CD4-positive, alpha-beta T cell treated with Interleukin-4 for 1 hour (primary cell): ENCODE results near the gene JARID2.

Source experiments
- DNase-seq, 2 donors: peaks; one replicate each; pipeline ENCODE4 v3.0.0-alpha.2; 2020 to 2022

The JARID2 gene

DNA sequence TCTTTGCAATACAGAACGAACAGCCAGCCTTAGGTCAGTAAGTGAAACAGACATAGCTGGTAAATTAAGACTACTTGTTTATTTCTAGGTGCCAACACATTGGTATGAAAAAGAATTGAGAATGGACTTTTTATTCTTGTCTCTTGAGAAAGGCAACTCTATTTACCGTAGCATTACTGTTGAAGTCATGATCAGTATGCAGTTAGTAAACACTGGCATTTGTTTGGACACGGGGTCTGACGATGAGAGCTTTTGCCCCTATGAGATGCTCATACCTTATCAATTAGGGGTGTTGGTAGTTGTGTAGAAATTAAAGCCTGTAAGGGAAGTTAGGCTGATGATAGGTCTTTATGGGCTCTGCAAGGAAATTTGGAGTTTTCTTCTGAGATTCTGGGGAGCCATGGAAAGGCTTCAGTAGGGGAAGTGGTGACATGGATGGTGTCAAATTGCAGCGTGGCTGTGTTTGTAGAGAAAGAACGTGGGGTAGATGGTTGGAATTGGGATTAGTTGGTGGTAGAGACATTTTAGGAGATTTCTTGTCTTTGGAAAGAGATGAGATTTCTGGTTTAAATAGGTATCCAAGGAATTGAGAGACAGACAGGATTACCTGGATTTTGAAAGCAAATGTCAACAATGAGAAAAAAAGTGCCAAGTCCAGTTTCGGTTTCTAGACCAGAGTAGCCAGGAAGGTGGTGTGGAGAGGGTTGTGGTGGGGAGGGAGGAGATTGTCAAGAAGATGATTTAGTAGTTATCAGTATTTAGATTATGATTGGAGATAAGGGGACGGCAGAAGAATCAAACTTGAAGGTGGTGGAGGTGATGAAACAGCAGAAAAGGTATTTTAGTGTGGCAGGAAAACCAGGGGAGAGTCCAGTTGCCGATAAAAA is 116.6 kb downstream of the JARID2 start:
- DNase-seq: no peak

DNA sequence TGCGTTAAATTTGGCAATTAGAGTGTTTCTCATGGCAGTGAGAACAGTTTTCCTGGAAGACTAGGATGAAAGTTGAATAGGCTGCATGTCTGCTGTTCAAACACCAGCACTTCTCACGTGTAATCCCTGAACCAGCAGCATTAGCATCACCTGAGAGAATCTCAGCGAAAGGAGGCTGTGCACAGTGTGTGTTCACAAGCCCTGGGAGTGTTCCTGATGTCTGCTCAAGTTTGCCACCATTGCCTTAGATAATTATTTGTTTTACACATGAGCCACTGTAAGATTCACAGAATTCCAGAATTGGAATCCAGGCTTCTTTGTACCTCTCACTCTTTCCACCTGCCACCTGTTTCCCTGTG is 117.3 kb downstream of the JARID2 start:
- DNase-seq: no peak

DNA sequence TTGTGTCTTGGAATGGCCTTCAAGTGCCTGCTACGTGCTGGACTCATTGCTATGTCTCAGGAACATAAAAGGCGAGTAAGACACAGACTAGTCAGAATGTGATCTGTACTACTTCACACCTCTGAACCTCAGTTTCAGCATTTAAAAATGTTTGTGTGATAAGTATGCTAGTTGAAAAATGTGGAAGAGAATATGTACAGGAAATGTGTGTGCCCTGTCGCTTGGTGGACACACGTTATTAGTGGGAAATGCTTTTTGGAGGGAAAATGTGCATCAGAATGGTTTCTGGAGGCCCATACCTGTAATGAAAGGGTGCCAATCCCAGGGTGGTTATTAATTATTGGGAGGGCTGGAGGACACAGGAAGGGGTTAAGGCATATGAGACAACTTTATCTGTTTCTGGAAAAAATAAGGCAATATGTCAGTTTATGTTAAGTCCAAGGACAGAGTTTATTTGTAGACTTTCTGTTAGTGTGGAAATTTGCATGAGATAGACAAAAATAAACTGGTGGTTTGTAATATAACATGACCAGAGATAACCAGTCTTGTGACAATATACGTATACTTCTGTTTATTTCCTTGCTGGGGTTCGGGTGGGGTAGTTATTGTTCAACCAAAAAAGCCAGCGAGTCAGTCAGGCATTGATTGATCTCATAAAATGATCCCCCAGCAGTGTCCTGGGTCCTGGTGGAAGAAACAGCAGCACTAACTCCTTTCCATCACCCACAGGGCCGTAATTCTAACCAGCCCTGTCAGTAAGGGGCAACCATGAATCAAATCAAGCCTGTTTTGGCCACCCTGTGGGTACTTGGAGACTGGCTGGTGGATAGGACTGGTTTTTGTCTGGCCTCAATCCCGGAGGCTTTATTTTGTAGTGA is 117.9 kb downstream of the JARID2 start:
- DNase-seq: no peak

DNA sequence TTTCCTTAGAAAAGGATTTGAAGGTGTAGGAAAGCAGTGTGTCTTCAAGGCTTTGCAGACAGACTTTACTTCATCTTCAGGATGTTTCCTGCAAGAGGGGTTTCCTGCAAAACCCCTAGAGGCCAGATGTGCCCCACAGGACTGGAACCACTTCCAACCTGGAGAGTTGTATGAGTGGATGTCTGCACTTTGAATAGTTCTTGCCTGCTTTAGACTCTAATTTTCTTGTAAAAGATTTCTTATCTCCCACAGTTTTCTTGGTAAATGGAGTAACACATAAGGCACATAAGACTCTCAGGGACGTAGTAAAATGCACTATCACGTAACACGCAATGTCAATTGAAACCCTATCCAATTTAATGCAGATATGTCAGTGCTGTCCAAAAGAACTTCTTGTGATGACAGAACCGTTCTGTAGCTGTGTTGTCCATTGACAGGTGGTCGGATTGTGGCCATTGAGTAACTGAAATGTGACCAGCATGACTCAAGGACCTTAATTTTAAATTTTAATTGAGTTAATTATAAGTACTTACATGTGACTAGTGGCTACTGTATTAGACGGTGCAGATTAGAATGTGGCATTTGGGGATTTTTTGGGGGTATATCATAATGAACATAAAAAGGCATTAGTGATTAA is 118.7 kb downstream of the JARID2 start:
- no peak for DNase-seq

DNA sequence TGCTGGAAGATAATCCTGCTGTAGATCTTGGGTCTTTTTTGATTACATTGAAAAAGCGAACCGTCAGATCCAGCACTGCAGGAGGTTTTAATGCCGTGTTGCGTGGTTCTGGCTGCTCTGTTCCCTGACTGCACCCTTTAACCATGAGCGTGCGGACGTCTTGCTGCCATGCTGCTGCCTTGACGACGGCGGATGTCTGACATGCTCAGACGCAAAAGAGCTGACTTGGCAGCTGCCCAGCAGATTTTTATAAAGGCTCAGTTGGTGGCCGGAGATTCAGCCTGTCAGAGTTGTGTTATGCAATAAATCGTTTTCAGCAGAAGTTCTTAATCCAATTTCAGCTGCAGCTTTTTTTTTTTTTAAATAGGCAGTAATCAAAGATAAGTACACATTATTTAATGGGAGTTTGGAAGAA is 119.4 kb downstream of the JARID2 start:
- DNase-seq: peak; percentile 26 to 76

DNA sequence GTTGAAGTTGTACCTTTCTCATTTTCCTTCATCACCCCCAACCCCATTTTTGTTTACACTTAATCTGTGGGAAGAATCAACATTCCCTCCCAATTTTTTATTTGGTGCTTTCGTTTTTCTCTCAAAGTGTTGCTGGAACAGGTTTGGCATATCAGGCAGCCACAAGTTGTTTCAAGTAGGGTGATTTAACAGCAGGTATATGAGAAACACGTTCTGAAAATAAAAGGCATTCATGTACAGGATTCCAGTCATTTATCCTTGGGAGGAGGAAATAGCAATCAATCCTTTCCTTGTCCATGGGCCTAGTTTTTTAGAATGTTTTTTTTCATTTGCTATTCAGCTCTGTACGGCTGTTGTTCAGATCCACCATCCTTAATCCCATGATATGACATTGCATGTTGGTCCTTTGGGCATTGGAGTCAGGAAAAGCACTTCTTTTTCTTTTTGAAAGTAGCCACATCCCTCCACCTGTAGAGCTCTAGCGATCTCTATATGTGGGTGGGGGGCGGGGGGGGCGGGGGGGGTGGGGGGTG is 120.2 kb downstream of the JARID2 start:
- no peak for DNase-seq

DNA sequence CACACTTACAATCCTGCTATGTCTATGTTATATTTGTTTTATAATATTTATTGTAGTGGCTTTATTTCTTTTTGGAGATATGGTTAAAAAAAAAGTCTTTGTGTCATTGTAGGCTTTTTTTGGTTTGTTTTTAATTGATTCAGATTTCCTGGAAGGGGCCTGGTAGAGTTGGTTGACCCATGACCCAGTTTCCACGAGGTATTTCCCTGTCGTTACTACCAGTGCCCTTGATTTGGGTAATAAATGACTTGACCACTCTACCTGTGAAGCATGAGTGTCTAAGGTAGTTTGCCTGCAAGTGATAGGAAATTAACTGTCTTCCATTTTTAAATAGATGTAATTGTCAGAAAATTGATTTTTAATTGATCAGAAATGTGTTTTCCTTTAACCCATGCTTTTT is 121.0 kb downstream of the JARID2 start:
- no peak for DNase-seq

DNA sequence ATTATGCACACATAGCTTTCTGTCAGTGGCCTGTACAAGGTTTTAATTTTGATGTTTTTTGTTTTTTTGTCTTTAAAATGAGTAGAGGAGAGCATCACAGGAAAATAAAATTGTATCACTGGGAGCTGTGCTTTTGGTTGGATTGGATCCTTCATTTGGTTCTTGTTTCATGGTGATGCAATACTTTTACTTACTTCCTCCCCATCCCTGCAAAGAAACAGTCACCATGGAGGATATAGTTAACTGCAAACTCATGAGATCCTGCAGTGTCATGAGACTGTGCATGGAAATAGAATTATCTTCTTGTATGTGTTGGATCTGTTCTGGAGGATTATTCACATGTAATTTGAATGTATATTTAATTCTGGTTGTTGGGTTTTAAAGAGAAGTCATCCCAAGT is 122.3 kb downstream of the JARID2 start:
- no peak for DNase-seq

DNA sequence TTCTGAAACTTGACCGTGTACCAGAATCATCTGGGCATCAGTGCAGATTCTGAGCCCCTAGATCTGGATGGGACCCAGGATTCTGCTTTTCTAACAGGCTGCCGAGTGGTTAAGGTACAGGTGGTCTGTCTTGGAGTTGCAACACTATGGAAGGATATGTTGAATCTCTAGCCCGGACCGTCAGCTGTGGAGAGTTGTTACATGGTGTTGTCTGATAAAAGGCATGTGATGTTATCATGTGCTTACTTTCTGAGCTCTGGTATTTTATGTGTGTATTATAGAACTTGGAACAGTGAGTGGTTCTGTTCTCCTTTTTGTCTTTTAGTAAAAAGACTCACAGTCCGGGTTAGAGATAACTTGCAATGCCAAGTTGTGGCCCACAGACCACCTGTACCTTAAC is 123.0 kb downstream of the JARID2 start:
- DNase-seq: no peak

DNA sequence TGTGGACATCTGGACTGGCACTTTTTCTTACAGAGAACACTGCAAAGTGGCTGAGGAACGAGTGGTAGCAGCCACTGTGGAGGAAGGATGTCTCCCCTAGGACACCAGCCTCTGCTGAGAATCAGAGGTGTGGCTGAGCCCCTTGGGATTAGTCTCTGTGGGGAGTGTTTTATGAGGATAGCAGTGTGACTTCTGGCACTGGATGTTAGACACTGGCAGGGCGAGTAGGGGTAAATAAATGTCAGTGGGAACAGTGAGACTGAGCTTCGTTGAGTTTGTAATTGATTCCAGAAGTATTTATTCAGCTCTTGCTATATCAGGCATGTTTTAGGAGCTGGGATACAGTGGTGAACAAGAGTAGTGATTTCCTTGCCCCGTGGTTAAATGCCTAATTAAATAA is 124.0 kb downstream of the JARID2 start:
- DNase-seq: no peak

DNA sequence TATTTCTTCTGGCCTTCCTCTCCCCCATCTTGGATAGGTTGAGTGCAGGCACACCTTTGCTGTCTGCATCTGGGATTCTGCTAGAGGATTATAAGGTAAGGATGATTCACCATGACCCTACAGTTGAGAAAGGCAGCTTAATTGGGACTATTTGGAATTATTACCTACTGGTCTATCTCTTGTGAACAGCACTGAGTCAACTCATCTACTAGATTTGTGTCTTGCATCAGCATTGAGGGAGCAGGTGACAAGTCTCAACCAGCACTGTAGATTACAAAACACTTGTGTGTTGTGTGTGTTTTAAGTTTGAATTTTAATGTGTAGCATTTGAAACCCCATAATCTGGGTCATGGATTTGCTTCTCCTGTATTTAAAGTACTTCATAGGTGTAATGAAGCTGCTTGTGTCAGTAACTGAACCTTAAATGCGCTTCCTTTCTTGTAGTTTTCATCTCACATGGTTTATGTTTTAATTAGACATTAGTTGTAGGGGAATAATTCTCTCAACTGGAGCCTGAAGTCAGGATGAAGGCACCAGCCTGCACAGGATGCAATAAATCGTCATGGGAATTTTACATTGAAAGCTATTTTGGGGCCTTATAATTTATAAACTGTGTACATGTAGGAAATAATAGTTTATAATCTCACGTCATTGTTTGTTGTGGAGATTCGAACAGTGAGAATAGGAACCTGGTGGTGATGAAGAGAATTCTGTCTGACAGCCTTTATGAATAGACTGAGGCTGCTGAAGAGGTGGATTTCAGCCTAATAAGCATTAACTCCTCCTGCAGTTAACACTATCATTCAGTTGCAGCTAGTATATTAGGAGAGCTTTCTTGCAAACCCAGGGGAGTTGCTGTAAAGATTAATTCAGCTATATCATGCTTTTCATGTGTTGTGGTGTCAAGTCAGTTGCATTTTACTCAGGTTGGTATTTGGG is 125.1 kb downstream of the JARID2 start:
- no peak for DNase-seq

DNA sequence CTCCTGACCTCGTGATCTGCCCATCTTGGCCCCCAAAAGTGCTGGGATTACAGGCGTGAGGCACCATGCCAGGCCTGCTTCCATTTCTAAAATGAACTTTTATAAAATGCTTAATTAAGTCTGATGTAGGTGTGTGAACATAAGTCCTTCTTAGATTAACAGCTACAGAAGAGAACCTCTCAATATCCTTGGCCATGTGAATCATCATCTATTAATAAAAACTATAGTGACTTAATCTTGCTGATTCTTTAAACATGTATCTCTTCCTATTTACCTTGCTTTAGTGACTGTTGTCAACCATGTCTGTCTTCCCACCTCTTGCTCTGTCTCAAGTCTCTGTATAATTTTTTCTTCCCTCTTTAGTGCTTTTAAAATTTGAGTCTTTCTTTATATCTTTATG is 127.1 kb downstream of the JARID2 start:
- no peak for DNase-seq

DNA sequence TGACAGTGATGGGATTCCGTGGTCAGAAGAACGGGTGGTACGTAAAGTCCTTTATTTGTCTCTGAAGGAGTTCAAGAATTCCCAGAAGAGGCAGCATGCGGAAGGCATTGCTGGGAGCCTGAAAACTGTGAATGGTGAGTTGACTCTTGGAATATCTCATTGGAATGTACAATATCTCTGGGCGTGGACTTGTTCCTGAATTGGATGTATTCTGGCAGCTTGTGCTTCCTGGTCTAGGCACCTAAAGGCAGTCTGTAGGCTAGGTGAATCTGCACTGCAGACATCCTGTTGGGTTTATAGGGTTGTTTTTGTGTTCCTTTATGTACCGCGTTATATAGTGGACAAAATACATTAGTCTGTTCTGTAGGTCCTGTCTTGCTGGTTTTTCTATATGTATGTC is 128.2 kb downstream of the JARID2 start:
- DNase-seq: no peak

DNA sequence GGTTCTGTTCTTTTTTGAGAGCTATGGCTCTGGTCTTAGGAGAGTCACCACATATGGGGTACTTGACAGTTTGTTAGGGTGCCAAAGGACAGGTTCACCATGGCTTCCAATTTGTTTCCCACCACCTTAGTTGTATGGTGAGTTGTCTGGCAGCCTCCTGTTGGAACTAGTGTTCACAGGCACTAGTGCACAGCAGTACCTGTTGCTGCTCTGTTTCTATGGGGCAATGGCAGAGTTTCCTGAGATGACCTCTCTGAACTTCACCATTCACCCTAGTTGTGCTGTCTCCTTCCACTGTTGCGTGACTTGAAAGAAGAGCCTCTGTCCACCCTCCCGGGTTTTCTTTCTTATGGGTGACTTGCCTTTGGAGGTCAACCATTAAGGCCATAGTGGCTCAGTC is 129.1 kb downstream of the JARID2 start:
- no peak for DNase-seq

DNA sequence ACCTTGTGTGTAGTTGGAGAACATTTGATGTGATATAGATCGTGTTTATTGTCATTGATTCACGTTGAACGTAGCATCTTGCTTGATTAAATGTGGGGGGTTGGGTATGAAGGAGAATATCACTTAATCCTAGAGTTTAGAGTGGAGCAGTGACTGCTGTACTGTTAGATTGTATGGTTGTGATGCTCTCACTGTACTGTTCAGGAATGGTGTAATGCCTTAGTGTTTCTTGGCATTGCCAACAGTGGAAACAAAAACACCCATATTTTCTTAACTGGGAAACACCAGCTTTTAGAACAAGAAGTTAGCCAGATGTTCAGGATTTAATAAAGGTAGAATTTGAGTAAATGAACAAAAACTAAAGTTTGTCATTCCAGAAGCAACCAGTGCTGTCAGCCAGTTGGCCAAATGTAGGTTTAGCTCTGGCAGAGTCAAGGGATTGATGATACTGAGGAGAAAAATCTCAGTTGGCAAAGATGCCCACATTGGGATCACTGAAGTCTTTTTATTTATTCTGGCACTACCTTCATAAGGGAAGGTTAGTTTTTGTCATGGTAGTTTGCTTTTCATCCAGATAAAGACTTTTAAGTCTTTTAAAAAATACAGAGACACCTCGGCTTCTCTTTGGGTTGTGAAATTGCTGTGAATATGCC is 129.9 kb downstream of the JARID2 start:
- no peak for DNase-seq

DNA sequence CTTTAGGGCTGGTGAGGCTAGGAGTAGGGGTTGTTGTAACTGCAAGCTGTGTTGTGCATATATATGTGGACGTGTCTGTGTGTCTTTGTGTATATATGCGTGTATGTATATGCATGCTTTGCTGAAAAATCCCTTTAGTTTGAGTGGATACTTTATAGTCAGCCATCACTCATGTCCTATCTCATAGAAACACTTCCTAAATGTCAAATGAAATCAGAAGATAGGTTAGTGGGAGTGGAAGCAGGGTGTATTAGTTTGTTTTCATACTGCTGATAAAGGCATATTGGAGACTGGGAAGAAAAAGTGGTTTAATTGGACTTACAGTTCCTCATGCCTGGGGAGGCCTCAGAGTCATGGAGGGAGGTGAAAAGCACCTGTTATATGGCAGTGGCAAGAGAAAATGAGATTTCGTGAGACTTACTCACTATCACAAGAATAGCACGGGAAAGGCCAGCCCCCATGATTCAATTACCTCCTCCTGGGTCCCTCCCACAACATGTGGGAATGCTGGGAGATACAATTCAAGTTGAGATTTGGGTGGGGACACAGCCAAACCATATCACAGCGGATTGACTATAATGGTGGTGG is 131.1 kb downstream of the JARID2 start:
- no peak for DNase-seq

DNA sequence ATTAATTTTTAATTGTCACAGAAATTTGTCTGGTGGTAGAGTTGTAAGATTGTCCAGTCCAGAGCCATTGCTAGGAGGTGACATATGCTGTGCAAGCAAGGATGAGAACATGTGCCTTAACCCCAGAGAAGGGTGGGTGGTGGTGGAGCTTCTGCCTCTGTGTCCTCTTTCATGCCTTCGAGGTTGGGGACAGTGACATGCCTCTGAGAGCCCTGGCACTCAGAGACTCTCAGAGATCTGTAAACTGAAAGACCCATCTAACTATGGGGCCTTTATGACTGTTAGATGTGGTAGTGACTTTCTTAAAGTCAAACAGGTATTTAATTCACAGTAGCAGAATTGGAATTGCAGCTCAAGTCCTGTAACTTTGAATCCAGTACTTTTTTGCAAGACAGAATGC is 132.4 kb downstream of the JARID2 start:
- no peak for DNase-seq

DNA sequence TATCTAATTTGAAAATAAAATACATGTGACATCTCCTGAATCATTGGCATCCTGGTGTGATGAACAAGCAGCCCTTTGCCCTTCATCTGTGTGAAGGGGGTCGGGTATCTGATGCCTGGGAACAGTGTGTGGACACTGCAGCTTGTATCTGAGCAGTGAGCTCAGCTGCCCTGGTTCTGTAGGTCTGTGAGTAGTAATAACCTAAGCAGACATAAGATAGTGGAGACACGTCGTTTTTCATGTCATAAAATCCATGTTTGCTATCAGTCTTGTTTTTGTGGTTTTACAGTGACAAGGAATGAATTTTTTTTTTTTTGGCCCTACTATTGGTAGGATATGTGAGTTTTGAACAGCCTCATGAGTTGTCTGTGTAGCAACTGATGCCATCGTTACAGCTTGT is 133.0 kb downstream of the JARID2 start:
- no peak for DNase-seq

DNA sequence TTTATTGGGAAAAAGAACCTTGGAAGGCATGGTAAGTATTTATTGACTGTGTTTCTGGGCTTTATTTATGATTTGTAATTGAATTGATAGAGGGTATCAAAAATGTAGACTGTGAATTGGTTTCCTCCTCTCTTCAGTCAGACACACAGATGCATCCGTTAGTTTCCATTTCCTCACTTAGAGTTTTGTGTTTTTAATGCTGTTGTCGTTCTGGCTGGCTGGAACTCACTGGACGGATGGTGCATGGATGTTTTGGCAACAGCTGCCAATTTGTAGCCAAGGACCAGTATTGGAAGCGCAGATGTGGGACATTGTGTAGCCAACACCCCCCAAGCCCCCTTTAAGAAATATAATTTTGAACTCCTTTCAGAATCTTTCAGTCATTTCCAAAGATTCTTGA is 134.5 kb downstream of the JARID2 start:
- DNase-seq: no peak

DNA sequence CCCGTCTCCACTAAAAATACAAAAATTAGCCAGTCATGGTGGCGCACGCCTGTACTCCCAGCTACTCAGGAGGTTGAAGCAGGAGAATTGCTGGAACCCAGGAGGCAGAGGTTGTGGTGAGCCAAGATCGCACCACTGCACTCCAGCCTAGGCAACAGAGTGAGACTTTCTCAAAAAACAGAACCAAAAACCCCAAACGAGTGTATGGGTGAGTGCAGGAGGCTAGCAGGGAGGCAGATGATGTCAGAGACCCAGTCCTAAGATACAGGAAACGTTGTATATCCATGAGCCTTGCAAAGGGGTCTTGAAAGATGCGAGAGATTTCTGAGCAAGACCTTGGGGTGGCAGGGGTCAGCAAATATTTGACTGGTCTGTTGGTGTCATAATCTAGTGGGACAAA is 136.2 kb downstream of the JARID2 start:
- DNase-seq: no peak

DNA sequence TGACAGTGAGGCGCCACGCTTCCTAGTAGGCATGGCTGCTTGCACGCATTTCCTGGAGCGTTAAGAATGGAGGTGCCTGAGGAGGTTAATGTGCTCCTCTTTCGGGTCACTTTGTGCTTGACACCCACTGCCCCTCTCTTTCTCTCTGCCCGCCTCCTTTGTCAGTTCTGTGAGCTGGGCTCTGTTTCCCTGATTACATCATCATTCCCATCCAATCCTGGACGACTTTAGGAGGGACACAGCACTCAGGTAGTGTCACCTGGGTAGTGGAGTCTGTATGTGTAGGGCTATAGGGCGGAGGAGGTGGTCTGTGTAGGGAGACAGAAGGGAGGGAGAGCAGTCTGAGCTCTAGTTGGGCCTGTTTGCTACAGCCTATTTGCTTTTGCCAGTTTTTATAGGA is 136.8 kb downstream of the JARID2 start:
- DNase-seq: no peak
